Kidney tubule cell (primary cell): ENCODE results near the gene GPR137.
A peak's percentile ranks its signal among the peaks of the same experiment; 100 is the strongest.

ENCODE experiments used
- DNase-seq: peaks from one replicate; pipeline ENCODE4 v3.0.0-alpha.2; 2018; ENCODE audit warnings: low spot score

GPR137 gene

DNA sequence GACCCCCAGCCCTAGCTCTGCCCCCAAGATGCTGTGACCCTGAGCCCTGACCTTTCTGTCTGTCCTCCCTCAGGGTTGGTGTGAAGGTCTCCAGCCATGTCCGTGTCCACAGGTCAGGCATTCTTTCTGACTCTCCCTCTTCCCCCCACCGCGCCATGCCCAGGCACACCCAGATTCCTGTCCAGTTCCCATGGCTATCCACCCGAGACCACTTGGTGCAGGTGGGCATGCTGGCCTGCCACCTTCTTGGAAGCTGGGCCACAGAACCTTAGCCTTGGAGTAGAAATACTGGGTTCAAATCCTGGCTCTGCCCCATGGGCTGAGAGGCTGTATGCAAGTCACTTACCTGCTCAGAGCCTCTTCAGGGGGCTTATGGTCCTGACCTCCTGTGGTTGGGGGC is 36.6 kb upstream of the GPR137 start:
- no peak for DNase-seq

DNA sequence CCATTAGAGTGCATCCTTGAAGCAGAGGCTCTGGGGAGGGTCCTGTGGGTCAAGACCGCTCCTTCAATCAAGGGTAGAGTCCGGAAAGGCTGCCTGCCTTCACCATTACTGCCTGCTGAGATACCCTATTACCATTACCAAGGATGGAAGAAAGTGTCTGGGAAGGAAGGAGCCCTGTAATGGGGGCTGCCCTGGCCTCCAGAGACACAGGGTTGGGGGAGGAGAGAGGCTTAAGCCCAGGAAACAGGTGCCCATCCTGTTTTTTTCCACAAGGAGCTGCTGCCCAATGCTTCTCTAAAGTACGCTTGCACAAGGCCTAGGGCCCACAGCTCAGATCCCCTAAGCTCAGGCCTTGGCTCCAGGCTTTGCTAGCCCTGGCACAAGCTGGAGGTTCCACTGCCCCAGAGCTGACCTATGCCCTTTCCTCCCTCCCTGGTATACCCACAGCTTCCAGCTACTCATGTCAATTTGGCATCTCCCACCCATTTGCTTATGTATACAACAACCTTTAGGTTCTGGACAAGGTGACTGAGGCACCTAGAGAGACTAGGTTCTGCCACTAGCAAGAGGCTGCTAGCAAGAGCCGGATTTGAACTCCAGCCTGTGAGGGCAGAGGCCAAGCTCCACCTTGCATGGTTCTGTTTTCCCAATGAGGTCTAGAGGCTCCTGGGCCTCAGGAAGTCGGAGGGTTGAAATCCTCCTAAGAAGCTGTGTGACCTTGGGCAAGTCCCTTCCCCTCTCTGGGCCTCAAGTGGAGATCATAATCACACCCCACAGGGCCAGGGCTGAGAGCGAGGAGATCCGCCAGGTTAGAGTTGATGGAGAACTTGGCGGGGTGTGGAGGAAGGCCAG is 35.9 kb upstream of the GPR137 start:
- no peak for DNase-seq

DNA sequence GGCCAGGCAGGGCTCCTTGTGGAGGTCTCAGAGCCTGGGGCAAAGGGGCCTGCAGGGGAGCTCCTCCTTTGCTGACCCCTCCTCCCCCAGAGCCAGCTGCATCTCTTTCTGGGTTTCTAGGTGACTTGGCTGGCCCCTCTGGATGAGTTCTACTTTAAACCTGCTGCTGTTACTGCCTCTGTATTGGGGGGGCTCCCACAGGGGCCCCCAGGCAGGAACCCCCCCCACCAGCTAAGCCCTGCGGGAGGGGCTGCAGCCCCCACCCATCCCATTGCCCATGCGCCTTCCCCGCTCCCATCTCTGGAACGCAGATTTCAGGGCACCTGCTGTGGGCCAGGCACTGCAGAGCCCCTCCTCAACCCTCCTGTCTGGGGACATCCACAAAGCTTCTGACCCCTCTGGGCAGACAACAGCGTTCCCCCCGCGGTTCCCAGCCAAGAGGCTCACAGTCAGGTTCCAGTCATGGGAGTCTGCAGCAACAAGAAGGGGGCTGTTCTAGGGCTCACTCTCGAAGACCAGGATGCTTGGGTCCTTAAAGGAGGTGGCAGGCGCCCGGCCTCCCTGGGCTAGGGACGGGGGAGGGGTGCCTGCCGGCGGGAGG is 35.1 kb upstream of the GPR137 start:
- DNase-seq: no peak

DNA sequence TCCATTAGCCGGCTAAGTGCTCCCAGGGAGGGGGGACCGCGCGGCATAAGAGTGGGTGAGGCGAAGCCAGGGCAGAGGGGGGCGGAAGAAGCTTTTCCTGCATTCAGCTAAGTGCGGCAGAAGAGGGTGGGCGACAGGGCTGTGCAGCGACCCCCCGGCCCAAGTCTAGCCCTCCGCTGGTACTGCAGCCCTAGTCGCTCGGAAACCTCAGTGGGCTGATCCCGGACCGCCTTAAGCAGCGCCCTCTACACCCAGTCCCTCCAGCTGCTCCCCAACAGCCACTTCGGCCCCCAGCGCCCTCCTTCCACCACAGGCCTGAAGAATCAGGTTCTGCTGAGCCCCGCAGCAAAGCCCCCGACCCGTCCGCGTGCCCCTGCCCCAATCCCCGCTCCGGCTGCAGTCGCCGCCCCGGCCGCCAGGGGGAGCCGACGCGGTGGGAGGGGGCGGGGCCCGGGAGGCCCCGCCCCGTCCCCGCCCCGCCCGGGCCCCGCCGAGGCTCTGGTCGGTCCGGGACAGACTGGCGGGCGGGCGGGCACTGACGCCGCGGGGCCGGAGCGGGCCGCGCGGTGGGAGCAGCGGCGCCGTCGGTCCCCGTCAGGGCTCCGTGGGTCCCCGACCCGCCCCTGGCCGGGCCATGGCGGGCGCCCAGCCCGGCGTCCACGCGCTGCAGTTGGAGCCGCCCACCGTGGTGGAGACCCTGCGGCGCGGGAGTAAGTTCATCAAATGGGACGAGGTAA is 34.5 kb upstream of the GPR137 start, which contains the start of gene PLCB3:
TSS of gene PLCB3 (plus strand) at position 515 of the 737 bp plus-strand sequence. CDS start at position 635, 120 bp downstream.
- peak; percentile 65 for DNase-seq

DNA sequence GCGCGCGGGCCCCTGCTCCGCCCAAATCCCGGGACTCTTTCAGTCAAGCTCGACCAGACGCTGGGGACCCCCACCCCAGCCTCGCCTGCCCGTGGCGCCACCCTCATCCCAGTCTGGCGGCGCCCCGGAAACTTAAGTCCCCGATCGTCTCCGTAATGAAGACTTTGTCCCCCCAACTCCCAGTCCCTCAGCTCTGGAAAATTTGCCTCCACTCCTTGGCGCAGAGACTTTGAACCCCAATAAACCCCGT is 34.0 kb upstream of the GPR137 start:
- DNase-seq: no peak

DNA sequence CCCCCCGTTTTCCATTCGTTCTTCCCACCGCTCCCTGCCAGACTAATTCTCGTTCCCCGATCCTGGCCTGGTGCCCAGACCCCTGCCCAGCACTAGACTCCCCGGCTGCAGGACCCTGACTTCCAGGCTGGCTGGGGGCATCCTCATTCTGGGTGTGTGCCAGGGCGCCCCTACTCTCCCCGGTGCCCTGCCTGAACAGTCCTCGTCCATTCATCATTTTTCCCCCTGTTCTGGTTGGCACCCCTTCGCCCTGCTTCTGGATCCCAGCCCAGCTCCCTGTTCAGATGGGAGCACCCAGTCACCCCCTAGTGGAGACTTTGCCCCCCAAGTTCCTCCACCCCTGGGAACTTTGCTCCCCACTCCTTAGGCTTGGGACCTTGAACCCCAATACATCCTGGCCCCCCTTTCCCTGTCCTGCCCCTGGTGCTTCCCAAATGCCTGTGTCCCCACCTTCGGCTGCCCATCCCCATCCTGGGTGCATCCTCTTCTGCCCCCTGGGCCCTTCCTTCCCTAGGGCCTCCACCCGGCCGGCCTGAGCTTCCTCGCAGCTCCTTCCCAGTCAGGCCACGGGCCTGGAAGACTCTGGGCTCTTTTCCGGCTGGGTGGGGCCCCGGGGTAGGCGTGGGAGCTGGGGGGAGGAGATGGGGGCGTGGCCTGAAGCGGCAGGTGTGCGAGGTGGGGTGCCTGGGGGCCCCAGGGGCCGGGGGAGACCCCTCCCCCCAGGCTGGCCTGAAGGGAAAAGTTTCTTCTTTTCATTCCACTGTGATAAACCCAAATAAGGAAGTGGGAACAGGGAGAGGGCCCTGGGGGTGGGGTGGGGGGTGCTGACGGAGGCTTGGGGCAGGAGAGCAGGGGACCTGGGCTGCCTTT is 33.4 kb upstream of the GPR137 start:
- peak; percentile 75 for DNase-seq

DNA sequence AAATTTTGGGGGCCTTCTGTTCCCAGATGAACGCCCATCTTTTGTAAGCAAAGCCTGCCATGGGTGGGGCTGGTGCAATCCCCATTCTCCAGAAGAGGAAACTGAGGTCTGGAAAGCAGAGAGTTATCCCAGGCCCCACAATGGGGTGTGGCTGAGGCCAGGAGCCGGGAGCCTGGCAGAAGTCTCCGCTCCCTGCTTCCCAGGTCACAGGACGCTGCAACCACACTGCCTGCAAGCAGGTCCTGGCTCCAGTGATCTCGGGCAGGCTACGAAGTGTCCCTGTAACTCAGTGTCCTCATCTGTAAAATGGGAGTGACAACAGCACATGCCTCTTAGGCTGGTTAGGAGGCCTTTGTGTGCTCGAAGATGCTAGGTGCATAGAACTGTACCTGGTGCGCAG is 32.6 kb upstream of the GPR137 start:
- no peak for DNase-seq

DNA sequence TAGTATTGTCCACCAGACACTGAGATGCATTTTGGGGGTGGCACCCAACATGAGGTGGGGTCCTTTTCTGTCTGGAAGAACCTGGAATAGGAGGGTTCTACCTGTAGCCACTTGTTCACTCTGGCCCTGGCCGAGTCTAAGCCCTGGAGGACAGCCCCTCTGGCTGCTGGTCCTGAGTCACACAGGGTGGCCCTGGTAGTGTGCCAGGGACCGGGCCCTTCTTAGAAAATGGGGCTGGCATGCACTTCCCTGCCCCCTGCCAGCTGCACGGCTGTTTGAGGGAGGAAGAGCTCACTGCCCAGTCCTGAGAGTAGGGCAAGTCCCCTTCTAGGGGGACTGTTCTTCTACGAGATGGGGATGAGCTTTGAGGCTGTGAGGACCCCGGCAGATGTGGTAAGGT is 32.2 kb upstream of the GPR137 start:
- DNase-seq: peak; percentile 32

DNA sequence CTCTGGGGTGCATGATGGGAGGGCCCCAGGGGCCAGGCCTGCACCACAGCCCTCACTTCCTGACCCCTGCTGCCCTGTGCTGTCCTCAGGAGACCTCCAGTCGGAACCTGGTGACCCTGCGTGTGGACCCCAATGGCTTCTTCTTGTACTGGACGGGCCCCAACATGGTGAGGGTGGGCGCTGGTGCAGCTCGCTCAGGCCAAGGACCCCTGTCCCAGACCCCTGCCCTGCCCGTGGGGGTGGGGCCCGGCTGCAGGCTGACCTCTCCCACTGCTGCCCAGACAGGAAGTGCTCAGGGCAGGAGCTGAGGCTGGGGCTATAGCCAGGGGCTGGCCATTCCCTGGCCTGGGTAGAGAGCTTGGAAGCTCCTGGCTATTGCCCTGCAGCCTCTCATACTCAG is 31.3 kb upstream of the GPR137 start:
- DNase-seq: no peak

DNA sequence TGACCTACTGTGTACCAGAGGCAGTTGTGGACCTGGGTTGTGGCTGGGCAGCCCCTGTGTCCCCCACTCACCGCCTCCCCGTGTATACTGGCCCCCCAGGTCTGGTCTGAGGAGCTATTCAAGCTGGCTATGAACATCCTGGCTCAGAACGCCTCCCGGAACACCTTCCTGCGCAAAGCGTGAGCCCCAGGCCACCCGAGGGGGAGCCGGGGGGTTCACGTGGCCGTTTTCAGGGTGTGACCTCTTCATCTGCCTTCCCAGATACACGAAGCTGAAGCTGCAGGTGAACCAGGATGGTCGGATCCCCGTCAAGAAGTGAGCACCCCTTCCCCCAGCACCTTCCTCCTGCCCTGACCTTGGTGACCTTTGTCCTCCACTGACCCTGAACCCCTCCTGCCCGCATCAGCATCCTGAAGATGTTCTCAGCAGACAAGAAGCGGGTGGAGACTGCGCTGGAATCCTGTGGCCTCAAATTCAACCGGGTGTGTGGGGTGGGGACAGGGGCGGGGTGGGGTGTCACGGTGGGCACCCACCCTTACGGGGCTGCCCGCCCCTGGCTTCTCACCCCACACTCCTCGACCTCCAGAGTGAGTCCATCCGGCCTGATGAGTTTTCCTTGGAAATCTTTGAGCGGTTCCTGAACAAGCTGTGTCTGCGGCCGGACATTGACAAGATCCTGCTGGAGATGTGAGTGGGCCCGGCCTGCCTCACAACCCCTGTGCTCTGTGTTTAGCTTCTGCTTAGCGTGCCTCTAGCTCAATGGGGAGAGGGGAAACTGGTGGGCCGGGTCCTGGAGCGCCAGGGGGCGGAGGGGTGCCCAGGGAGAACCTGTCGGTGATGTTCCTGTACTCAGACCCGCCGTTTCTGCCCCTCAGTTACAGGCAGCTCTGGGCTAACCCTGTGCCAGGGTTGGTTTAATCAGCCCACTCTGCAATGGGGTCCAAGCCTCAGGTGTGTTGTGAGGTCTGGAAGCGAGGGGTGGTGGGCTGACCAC is 30.2 kb upstream of the GPR137 start:
- DNase-seq: no peak

DNA sequence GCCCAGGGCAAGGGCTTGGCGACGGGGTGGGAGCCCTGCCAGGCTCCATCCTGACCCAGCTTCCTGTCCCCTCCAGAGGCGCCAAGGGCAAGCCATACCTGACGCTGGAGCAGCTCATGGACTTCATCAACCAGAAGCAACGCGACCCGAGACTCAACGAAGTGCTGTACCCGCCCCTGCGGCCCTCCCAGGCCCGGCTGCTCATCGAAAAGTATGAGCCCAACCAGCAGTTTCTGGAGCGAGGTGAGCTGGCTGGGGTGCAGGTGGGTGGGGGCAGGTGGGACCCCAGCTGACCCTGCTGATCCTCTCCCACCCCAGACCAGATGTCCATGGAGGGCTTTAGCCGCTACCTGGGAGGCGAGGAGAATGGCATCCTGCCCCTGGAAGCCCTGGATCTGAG is 29.3 kb upstream of the GPR137 start:
- no peak for DNase-seq

DNA sequence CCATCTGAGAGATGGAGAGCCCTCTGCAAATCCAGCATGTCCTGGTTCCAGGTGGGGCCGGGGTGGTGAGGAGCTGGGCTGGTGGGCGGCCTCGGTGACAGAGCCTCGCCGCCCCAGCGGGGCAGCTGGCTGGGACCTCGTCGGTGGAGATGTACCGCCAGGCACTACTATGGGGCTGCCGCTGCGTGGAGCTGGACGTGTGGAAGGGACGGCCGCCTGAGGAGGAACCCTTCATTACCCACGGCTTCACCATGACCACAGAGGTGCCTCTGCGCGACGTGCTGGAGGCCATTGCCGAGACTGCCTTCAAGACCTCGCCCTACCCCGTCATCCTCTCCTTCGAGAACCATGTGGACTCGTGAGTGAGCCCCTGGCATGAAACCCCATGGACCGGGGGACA is 27.3 kb upstream of the GPR137 start:
- no peak for DNase-seq

DNA sequence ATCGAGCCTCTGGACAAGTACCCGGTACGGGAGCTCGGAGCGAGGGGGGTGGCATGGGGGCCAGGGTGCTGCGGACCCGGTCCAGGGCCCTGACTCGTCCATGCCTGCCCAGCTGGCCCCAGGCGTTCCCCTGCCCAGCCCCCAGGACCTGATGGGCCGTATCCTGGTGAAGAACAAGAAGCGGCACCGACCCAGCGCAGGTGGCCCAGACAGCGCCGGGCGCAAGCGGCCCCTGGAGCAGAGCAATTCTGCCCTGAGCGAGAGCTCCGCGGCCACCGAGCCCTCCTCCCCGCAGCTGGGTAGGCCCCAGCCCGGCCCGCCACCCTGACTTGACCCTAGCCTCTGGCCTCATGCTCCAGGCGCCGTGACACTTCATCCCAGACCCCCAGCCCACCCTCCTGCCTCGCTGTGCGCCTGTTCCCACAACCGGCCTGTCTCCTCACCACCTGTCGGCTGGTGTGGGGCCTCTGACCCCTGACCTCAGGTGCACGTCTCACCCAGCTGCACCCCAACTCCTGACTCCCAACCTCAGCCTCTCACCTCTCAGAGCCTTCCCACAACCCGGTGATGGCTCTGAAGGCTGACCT is 26.6 kb upstream of the GPR137 start:
- no peak for DNase-seq

DNA sequence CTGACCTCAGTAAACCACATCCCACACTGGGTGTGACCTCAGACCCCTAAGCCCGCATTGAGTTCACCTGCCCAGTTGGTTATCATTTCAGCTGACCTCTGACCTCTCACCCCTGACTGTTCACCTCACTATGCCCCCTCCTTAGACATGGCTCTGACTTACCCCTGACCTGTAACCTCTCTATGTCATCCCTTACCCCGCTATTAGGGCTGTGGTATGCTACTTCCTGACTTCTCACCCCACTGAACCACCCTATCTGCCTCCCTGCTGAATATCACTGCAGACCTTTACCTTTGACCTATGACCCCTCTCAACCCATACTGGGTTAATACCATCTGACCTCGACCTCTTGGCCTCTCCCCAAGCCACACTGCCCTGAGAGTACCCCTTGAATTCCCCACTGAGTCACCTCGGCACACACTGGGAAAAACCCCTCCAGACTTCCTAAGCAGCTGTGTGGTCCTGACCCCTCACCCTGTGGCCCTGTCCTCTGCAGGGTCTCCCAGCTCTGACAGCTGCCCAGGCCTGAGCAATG is 26.0 kb upstream of the GPR137 start:
- DNase-seq: no peak

DNA sequence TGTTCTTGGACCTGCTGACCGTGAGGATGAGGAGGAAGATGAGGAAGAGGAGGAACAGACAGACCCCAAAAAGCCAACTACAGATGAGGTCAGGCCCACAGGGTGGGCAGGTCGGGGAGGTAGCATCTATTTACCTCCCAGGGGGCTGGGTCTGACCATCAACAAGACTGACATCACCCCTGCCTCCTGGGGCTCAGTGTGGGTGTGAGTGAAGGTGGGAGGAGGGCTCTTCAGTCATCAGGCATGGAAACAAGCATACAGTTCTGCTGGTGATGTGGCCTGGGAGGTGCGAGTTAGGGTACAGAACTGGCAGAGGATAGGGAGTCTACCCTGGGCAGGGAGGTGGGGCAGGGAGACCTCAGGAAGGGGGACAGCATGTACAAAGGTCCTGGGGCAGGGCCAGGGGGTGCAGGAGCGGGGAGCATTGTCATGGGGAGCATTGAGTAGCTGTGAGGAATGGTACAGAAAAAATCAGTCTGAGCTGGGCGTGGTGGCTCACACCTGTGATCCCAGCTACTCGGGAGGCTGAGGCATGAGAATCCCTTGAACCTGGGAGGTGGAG is 25.4 kb upstream of the GPR137 start:
- DNase-seq: no peak

DNA sequence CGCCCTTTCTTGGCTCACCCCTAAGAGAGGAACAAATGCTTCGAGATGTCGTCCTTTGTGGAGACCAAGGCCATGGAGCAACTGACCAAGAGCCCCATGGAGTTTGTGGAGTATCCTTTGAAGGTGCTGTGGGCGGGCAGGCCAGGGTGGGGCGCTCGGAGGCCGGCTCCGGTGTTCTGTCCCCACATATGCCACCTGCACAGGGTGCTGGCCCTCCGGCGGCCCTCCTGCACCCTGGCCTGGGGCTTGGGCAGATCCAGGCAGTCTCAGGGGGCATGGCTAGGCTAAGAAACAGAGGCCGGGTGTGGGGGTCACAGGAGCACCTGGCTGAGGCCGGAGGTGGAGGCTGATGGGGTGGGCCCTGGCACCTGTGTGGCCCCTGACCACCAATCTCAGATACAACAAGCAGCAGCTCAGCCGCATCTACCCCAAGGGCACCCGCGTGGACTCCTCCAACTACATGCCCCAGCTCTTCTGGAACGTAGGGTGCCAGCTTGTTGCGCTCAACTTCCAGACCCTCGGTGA is 24.0 kb upstream of the GPR137 start:
- DNase-seq: no peak

DNA sequence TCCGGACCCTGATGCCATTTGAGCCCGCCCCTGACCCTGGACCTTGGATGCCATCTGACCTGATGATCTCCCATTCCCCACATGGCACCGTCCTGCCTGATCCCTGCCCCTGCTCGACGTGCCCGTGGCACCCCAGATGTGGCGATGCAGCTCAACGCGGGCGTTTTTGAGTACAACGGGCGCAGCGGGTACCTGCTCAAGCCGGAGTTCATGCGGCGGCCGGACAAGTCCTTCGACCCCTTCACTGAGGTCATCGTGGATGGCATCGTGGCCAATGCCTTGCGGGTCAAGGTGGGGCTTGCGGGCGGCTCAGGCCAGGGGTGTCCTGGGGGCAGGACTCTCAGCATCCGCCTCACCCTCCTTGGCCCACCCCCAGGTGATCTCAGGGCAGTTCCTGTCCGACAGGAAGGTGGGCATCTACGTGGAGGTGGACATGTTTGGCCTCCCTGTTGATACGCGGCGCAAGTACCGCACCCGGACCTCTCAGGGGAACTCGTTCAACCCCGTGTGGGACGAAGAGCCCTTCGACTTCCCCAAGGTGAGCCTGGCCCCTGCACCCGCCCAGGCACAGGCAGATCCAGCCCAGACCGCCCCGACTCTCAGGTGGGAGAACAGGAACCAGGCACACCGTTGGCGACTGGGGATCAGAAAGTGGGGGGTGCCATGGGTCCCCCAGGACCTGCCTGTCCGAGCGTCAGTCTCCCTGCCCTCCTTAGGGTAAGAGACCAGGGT is 23.2 kb upstream of the GPR137 start:
- DNase-seq: no peak

DNA sequence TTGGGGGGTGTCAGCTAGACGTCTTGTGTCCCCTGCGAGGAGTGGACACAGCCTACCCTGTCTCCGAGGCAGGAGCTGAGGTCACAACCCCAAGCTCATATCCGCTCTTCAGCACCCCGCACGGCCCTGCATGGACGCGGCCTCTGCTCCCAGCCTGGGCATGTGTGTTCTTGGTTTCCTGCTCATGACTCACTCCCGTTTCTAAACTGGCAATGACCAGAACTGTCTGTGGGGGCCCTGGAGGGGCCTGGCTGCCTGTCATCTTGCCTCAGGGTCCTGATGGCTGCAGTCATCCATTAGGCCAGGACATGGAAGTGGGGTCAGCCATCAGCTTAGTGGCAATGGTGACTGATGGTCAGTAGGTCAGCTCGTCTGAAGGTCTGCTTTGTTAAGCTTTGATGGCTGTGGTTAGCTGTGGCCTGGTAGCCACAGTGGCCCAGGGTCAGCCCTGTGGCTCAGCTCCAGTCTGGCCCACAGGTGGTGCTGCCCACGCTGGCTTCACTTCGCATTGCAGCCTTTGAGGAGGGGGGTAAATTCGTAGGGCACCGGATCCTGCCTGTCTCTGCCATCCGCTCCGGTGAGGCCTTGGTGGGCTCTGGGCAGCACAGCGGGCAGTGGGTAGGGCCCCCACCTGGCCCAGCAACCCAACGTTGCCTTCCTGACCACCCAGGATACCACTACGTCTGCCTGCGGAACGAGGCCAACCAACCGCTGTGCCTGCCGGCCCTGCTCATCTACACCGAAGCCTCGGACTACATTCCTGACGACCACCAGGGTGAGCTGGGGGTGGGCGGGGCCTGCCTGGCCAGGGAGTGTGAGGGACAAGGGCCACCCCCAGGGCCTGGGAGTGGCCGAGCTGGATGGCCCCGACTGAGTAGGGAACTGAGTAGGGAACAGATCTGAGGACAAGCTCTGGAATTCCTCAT is 22.4 kb upstream of the GPR137 start:
- peak; percentile 29 for DNase-seq
